HFFc6 (cell line): ENCODE data around the gene KREMEN2. TPM values are rescaled to one million over a fixed set of nuclear protein-coding genes. Genes with fewer than 3 reads are reported as not detected.

Experiments used
- DNase-seq: peaks from one replicate; pipeline ENCODE4 v3.0.0-alpha.2; 2018
- H3K27ac Mint-ChIP-seq: 2 replicates; pipeline ENCODE4 v1.8.0; 2020; ENCODE audit warnings: mild to moderate bottlenecking, mixed read lengths
- H3K27me3 Mint-ChIP-seq: 2 replicates; pipeline ENCODE4 v1.8.0; 2021; ENCODE audit warnings: mild to moderate bottlenecking, moderate library complexity, mixed read lengths; ENCODE audit not compliant: insufficient read depth
- H3K36me3 Mint-ChIP-seq: 2 replicates; pipeline ENCODE4 v1.8.0; 2021; ENCODE audit warnings: low read depth, mixed read lengths
- H3K4me1 Mint-ChIP-seq: 2 replicates; pipeline ENCODE4 v1.8.0; 2020; ENCODE audit warnings: low read depth, mixed read lengths
- H3K4me3 Mint-ChIP-seq: 2 replicates; pipeline ENCODE4 v1.8.0; 2020; ENCODE audit warnings: mild to moderate bottlenecking, moderate library complexity, mixed read lengths
- H3K9me3 Mint-ChIP-seq: 2 replicates; pipeline ENCODE4 v1.8.0; 2020; ENCODE audit warnings: mild to moderate bottlenecking, mixed read lengths
- CTCF ChIP-seq: fragments of 200-600 bp; sonication (generic); IDR thresholded peaks from 2 replicates; pipeline ENCODE4 v1.5.0; 2021; ENCODE audit warnings: antibody characterized with exemption, mild to moderate bottlenecking
- total RNA-seq, 6 experiments: library from RNA; stranded (reverse); fragmentation: NEBNext Ultra II Directional; extraction: Animal tissue kit (Norgen Biotek cat#: 25700); gene quantifications; 2 replicates in 1 of 6; 3 replicates in 5 of 6; pipeline ENCODE4 v1.2.3, GENCODE V29; 2021

KREMEN2 gene
- total RNA-seq, 6 experiments from 2014 or later = not detected

- Mint-ChIP-seq H3K27ac (peak overlapping the region; percentile 46), H3K36me3 (no peaks in the 10 kb centered on the region), H3K4me1 (peaks cover 24% of the 10 kb centered on the region), H3K27me3 (peaks cover 13% of the 10 kb centered on the region), H3K9me3 (no peaks in the 10 kb centered on the region), H3K4me3 (peak overlapping the region; percentile 75)
- TF ChIP-seq CTCF = peak; percentile 95
- DNase-seq = peak; percentile 79
Observed at GRCh38 chr16:2983706-2984136, 19.6 kb downstream of the KREMEN2 start.

GRCh38 chr16:2985462-2985861 lies 21.4 kb downstream of the KREMEN2 start:
- Mint-ChIP-seq H3K4me3 (no peak overlapping the region), H3K9me3 (no peaks in the 10 kb centered on the region), H3K27me3 (peaks cover 19% of the 10 kb centered on the region), H3K27ac (no peak overlapping the region), H3K36me3 (no peaks in the 10 kb centered on the region), H3K4me1 (peaks cover 24% of the 10 kb centered on the region)
- no peak for DNase-seq
- no peak for TF ChIP-seq CTCF

GRCh38 chr16:2985893-2986355 lies 21.8 kb downstream of the KREMEN2 start:
- no peaks in the 10 kb centered on the region for H3K36me3 Mint-ChIP-seq
- peaks cover 19% of the 10 kb centered on the region for H3K27me3 Mint-ChIP-seq
- H3K4me3 Mint-ChIP-seq = no peak overlapping the region
- TF ChIP-seq CTCF = no peak
- no peak overlapping the region for H3K27ac Mint-ChIP-seq
- peaks cover 21% of the 10 kb centered on the region for H3K4me1 Mint-ChIP-seq
- no peaks in the 10 kb centered on the region for H3K9me3 Mint-ChIP-seq
- no peak for DNase-seq

- no peak overlapping the region for H3K27ac Mint-ChIP-seq
- no peaks in the 10 kb centered on the region for H3K36me3 Mint-ChIP-seq
- TF ChIP-seq CTCF = no peak
- H3K4me1 Mint-ChIP-seq = peaks cover 14% of the 10 kb centered on the region
- H3K4me3 Mint-ChIP-seq = no peak overlapping the region
- H3K9me3 Mint-ChIP-seq = no peaks in the 10 kb centered on the region
- H3K27me3 Mint-ChIP-seq = peaks cover 19% of the 10 kb centered on the region
- no peak for DNase-seq
Observed at GRCh38 chr16:2986623-2987188, 22.6 kb downstream of the KREMEN2 start.

GRCh38 chr16:2987286-2987685 lies 23.2 kb downstream of the KREMEN2 start:
- H3K27ac Mint-ChIP-seq = no peak overlapping the region
- peaks cover 8% of the 10 kb centered on the region; the same call in 1 of the 2 replicates for H3K4me1 Mint-ChIP-seq
- no peak for TF ChIP-seq CTCF
- no peaks in the 10 kb centered on the region for H3K36me3 Mint-ChIP-seq
- DNase-seq = no peak
- no peak overlapping the region for H3K4me3 Mint-ChIP-seq
- peaks cover 21% of the 10 kb centered on the region for H3K27me3 Mint-ChIP-seq
- H3K9me3 Mint-ChIP-seq = no peaks in the 10 kb centered on the region
